ENCODE measurements around the gene DUOXA1. TPM values are rescaled to one million over a fixed set of nuclear protein-coding genes. Genes with fewer than 3 reads are reported as not detected.

The DUOXA1 gene
- total and polyA plus RNA-seq, 9 of the 15 experiments (the other 6 are each of a cell fraction or from before 2014, with no cell fraction given), result 0.17 to 0.74 (median 0.24) TPM; not detected in 6

- TF ChIP-seq HMGN3 (IDR thresholded peaks at IDR 0.05; ENCODE audit: borderline replicate concordance, extremely low read depth, insufficient read length, low read depth, low read length), result peak; percentile 60
- TF ChIP-seq, protein P1, sequence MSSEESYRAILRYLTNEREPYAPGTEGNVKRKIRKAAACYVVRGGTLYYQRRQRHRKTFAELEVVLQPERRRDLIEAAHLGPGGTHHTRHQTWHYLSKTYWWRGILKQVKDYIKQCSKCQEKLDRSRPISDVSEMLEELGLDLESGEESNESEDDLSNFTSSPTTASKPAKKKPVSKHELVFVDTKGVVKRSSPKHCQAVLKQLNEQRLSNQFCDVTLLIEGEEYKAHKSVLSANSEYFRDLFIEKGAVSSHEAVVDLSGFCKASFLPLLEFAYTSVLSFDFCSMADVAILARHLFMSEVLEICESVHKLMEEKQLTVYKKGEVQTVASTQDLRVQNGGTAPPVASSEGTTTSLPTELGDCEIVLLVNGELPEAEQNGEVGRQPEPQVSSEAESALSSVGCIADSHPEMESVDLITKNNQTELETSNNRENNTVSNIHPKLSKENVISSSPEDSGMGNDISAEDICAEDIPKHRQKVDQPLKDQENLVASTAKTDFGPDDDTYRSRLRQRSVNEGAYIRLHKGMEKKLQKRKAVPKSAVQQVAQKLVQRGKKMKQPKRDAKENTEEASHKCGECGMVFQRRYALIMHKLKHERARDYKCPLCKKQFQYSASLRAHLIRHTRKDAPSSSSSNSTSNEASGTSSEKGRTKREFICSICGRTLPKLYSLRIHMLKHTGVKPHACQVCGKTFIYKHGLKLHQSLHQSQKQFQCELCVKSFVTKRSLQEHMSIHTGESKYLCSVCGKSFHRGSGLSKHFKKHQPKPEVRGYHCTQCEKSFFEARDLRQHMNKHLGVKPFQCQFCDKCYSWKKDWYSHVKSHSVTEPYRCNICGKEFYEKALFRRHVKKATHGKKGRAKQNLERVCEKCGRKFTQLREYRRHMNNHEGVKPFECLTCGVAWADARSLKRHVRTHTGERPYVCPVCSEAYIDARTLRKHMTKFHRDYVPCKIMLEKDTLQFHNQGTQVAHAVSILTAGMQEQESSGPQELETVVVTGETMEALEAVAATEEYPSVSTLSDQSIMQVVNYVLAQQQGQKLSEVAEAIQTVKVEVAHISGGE (CRISPR knock-in tag; IDR thresholded peaks at IDR 0.05), result peak in 1 of 3 experiments; percentile 67; a peak in 1 of 6 replicates
- no peak for TF ChIP-seq POLR2H (tag; IDR thresholded peaks at IDR 0.05; ENCODE audit: low read depth)
- TF ChIP-seq CAMTA2 (CRISPR knock-in tag; conservative IDR thresholded peaks at IDR 0.05), result no peak
- no peak for TF ChIP-seq ZNF184 (CRISPR knock-in tag; IDR thresholded peaks at IDR 0.05)
- no peak for TF ChIP-seq MCM2 (IDR thresholded peaks at IDR 0.05; ENCODE audit: low read depth)
- TF ChIP-seq TSHZ1 (CRISPR knock-in tag; IDR thresholded peaks at IDR 0.05), result no peak
- TF ChIP-seq ZBTB49 (CRISPR knock-in tag; IDR thresholded peaks at IDR 0.05; ENCODE audit: borderline replicate concordance), result no peak
- 0 out of 2 replicates have a peak, but pooled peaks have one; percentile 30 for TF ChIP-seq NR2C2 (CRISPR knock-in tag; IDR thresholded peaks at IDR 0.05)
- TF ChIP-seq NR2C2 (tag; IDR thresholded peaks at IDR 0.05), result peak; percentile 82
- TF ChIP-seq MEIS2 (IDR thresholded peaks at IDR 0.05; ENCODE audit: partially characterized antibody), result peak; percentile 62
- TF ChIP-seq NFIC (IDR thresholded peaks at IDR 0.05), result peak; percentile 39
- no peak for TF ChIP-seq TOE1 (IDR thresholded peaks at IDR 0.05; ENCODE audit: borderline replicate concordance)
- no peak for TF ChIP-seq TOE1 (CRISPR knock-in tag; IDR thresholded peaks at IDR 0.05; ENCODE audit: borderline replicate concordance, low read depth)
- TF ChIP-seq, protein P2, sequence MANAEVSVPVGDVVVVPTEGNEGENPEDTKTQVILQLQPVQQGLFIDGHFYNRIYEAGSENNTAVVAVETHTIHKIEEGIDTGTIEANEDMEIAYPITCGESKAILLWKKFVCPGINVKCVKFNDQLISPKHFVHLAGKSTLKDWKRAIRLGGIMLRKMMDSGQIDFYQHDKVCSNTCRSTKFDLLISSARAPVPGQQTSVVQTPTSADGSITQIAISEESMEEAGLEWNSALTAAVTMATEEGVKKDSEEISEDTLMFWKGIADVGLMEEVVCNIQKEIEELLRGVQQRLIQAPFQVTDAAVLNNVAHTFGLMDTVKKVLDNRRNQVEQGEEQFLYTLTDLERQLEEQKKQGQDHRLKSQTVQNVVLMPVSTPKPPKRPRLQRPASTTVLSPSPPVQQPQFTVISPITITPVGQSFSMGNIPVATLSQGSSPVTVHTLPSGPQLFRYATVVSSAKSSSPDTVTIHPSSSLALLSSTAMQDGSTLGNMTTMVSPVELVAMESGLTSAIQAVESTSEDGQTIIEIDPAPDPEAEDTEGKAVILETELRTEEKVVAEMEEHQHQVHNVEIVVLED (CRISPR knock-in tag; IDR thresholded peaks at IDR 0.05), result peak; percentile 30; the same call in 1 of the 2 replicates
These were observed 37.4 kb upstream of the DUOXA1 start (continued) for GRCh38 chr15:45166834-45167630.
